HG02973 (cell line): ENCODE measurements around the gene PLOD3.

Source experiments
- ATAC-seq: cut with Tn5 transposase; IDR thresholded peaks from one replicate; pipeline ENCODE4 v1.9.1; 2021; ENCODE audit warnings: moderate library complexity; ENCODE audit not compliant: unreplicated experiment

Gene PLOD3

GRCh38 chr7:101166909-101167644, 50.3 kb downstream of the PLOD3 start:
- ATAC-seq, result no peak

GRCh38 chr7:101166648-101166908, 50.8 kb downstream of the PLOD3 start:
- ATAC-seq, result no peak

- ATAC-seq, result no peak
Observed at GRCh38 chr7:101165958-101166647, 51.3 kb downstream of the PLOD3 start.

- ATAC-seq, result peak; percentile 59
Observed at GRCh38 chr7:101165075-101165957, 52.1 kb downstream of the PLOD3 start, which contains the start of gene VGF. Gene VGF, minus strand, starts transcription at chr7:101165569. Its CDS starts 726 bp downstream, at chr7:101164843.

- no peak for ATAC-seq
Observed at GRCh38 chr7:101164071-101164840, 53.1 kb downstream of the PLOD3 start.

- no peak for ATAC-seq
Observed at GRCh38 chr7:101163279-101164070, 53.9 kb downstream of the PLOD3 start.

- no peak for ATAC-seq
Observed at GRCh38 chr7:101162551-101163278, 54.7 kb downstream of the PLOD3 start.

- ATAC-seq, result no peak
Observed at GRCh38 chr7:101161692-101162471, 55.5 kb downstream of the PLOD3 start.

- no peak for ATAC-seq
Observed at GRCh38 chr7:101160910-101161309, 56.5 kb downstream of the PLOD3 start.

- ATAC-seq, result no peak
Observed at GRCh38 chr7:101159696-101160674, 57.4 kb downstream of the PLOD3 start.

- ATAC-seq, result no peak
Observed at GRCh38 chr7:101156866-101157589, 60.4 kb downstream of the PLOD3 start.

GRCh38 chr7:101156277-101156676, 61.1 kb downstream of the PLOD3 start:
- ATAC-seq, result no peak
